HEK293 (cell line): Measurements from ENCODE around the gene SCFD2.
"Not testable (repeated sequence)": the region's sequence is repeated elsewhere in the genome, so short reads cannot be mapped to it uniquely, and the experiment has no call there.

Experiments
- FEZF1 ChIP-seq: fragments of 450-650 bp; formaldehyde crosslinking; IDR thresholded peaks from 2 replicates; pipeline ENCODE4 v1.5.1; 2016; ENCODE audit warnings: missing biosample characterization, missing genetic modification characterization
- KLF16 ChIP-seq: fragments of 450-650 bp; formaldehyde crosslinking; IDR thresholded peaks from 2 replicates; pipeline ENCODE4 v1.5.1; 2017; ENCODE audit warnings: missing biosample characterization, missing genetic modification characterization
- ZNF677 ChIP-seq: fragments of 450-650 bp; IDR thresholded peaks from 2 replicates; pipeline ENCODE4 v1.5.0; 2018; ENCODE audit warnings: missing biosample characterization, mild to moderate bottlenecking, missing genetic modification characterization, moderate library complexity
- TF ChIP-seq, protein P1 (sequence below): fragments of 450-650 bp; formaldehyde crosslinking; IDR thresholded peaks from 2 replicates; pipeline ENCODE4 v1.5.1; 2016; ENCODE audit warnings: missing biosample characterization, missing genetic modification characterization

DNA sequence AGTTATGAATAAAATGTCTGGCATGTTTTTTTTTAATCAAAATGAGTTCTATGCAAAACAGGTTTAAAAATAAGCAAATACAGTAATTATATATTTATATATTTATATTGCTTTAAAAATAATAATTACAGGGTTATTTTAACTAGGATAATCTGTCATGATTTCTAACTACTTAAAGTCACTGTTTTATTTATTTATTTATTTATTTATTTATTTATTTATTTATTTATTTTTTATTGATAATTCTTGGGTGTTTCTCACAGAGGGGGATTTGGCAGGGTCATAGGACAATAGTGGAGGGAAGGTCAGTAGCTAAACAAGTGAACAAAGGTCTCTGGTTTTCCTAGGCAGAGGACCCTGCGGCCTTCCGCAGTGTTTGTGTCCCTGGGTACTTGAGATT, 129.2 kb downstream of the SCFD2 start:
- TF ChIP-seq, protein P1, sequence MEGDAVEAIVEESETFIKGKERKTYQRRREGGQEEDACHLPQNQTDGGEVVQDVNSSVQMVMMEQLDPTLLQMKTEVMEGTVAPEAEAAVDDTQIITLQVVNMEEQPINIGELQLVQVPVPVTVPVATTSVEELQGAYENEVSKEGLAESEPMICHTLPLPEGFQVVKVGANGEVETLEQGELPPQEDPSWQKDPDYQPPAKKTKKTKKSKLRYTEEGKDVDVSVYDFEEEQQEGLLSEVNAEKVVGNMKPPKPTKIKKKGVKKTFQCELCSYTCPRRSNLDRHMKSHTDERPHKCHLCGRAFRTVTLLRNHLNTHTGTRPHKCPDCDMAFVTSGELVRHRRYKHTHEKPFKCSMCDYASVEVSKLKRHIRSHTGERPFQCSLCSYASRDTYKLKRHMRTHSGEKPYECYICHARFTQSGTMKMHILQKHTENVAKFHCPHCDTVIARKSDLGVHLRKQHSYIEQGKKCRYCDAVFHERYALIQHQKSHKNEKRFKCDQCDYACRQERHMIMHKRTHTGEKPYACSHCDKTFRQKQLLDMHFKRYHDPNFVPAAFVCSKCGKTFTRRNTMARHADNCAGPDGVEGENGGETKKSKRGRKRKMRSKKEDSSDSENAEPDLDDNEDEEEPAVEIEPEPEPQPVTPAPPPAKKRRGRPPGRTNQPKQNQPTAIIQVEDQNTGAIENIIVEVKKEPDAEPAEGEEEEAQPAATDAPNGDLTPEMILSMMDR, result not testable (repeated sequence)
- not testable (repeated sequence) for TF ChIP-seq FEZF1, ZNF677, KLF16 (tag by site-specific recombination)
